Hepatocyte (in vitro differentiated cells): ENCODE results near the gene SRRM4. TPM values are rescaled to one million over a fixed set of nuclear protein-coding genes. Genes with fewer than 3 reads are reported as not detected.

ENCODE experiments used
- DNase-seq: peaks from one replicate; pipeline ENCODE4 v3.0.0-alpha.2; 2016; ENCODE audit warnings: low spot score
- H2AFZ ChIP-seq: fragments of 200-600 bp; sonication (generic); 2 replicates; pipeline ENCODE4 v1.6.0; 2016; ENCODE audit warnings: antibody characterized with exemption, mild to moderate bottlenecking
- H3K27ac ChIP-seq: fragments of 200-600 bp; sonication (generic); 2 replicates; pipeline ENCODE4 v1.5.1; 2016; ENCODE audit warnings: mild to moderate bottlenecking
- H3K27me3 ChIP-seq: fragments of 200-600 bp; sonication (generic); 2 replicates; pipeline ENCODE4 v1.6.1; 2016
- H3K36me3 ChIP-seq: fragments of 200-600 bp; sonication (generic); replicated peaks from 2 replicates; pipeline ENCODE4 v1.5.1; 2016; ENCODE audit warnings: low read depth; ENCODE audit not compliant: insufficient read depth
- H3K4me1 ChIP-seq: fragments of 200-600 bp; sonication (generic); 2 replicates; pipeline ENCODE4 v1.5.1; 2016; ENCODE audit warnings: mild to moderate bottlenecking, moderate library complexity; ENCODE audit not compliant: insufficient read depth
- H3K4me2 ChIP-seq: fragments of 200-600 bp; sonication (generic); 2 replicates; pipeline ENCODE4 v1.6.0; 2016
- H3K4me3 ChIP-seq: fragments of 200-600 bp; sonication (generic); 2 replicates; pipeline ENCODE4 v1.5.1; 2016; ENCODE audit warnings: mild to moderate bottlenecking
- H3K79me2 ChIP-seq: fragments of 200-600 bp; sonication (generic); 2 replicates; pipeline ENCODE4 v1.6.0; 2017; ENCODE audit warnings: mild to moderate bottlenecking
- H3K9me2 ChIP-seq: fragments of 200-600 bp; sonication (generic); replicated peaks from 2 replicates; pipeline ENCODE4 v1.6.0; 2017; ENCODE audit warnings: mild to moderate bottlenecking; ENCODE audit not compliant: insufficient read depth
- H3K9me3 ChIP-seq: fragments of 200-600 bp; sonication (generic); 2 replicates; pipeline ENCODE4 v1.5.1; 2016; ENCODE audit warnings: low read depth, mild to moderate bottlenecking
- H4K20me1 ChIP-seq: fragments of 200-600 bp; sonication (generic); 2 replicates; pipeline ENCODE4 v1.6.0; 2016; ENCODE audit warnings: mild to moderate bottlenecking; ENCODE audit not compliant: insufficient read depth, poor library complexity, severe bottlenecking
- EZH2 ChIP-seq: fragments of 200-600 bp; sonication (generic); IDR thresholded peaks from 2 replicates; pipeline ENCODE4 v1.6.1; 2016; ENCODE audit warnings: antibody characterized with exemption, mild to moderate bottlenecking, borderline replicate concordance
- EZH2phosphoT487 ChIP-seq: fragments of 200-600 bp; sonication (generic); IDR thresholded peaks from one replicate; pipeline ENCODE4 v1.6.1; 2018; ENCODE audit warnings: antibody characterized with exemption, mild to moderate bottlenecking, low read depth, moderate library complexity; ENCODE audit not compliant: unreplicated experiment, severe bottlenecking
- WGBS: methylation state at CpG from one replicate; pipeline ENCODE4 v1.1.6; 2016; ENCODE audit warnings: low lambda C conversion rate; ENCODE audit errors: missing lambda C conversion rate; 5-methylcytosine and 5-hydroxymethylcytosine counted together
- polyA plus RNA-seq: library from polyadenylated mRNA; unstranded; fragments of >200 nt; fragmentation: Nextera tagmentation; extraction: Ambion mirVana; gene quantifications from 2 replicates; pipeline ENCODE4 v1.2.1, GENCODE V29; 2016
- total RNA-seq: library from RNA; depleted of rRNA; stranded (reverse); fragments of >200 nt; gene quantifications from 2 replicates; pipeline ENCODE4 v1.2.3, GENCODE V29; 2014
- TF ChIP-seq, protein P1 (sequence below): fragments of 200-600 bp; sonication (generic); IDR thresholded peaks from 2 replicates; pipeline ENCODE4 v1.5.1; 2016; ENCODE audit warnings: antibody characterized with exemption, mild to moderate bottlenecking; ENCODE audit not compliant: poor library complexity

Gene SRRM4
- total and polyA plus RNA-seq, 2 experiments from 2014 or later: 0.03 to 0.05 TPM

DNA sequence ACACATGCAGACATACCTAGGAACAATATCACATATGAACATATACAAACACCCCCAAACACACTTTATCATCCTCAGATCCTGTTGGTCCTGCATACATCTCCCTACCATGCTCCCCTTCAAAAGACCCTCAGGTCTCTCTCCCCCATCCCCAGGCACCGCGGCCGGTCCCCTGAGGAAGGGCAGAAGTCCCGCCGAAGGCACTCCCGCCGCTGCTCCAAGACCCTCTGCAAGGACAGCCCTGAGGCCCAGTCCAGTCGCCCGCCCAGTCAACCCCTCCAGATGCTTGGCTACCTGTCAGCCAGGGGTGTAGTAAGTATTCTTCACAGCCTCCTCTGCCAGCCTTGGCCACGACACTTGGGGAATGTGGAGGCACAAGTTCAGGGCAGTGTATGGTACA, 149.2 kb downstream of the SRRM4 start:
- Histone ChIP-seq H3K36me3 (no peaks in the 10 kb centered on the region), H2AFZ (no peak overlapping the region), H4K20me1 (no peaks in the 10 kb centered on the region), H3K9me2 (no peaks in the 10 kb centered on the region), H3K4me2 (no peak overlapping the region), H3K9me3 (no peaks in the 10 kb centered on the region), H3K27ac (no peak overlapping the region), H3K79me2 (no peaks in the 10 kb centered on the region), H3K4me1 (no peaks in the 10 kb centered on the region), H3K27me3 (no peaks in the 10 kb centered on the region), H3K4me3 (no peak overlapping the region)
- WGBS: 93% methylated on average over 10 of the region's 10 CpGs
- no peak for TF ChIP-seq EZH2
- TF ChIP-seq, protein P1, sequence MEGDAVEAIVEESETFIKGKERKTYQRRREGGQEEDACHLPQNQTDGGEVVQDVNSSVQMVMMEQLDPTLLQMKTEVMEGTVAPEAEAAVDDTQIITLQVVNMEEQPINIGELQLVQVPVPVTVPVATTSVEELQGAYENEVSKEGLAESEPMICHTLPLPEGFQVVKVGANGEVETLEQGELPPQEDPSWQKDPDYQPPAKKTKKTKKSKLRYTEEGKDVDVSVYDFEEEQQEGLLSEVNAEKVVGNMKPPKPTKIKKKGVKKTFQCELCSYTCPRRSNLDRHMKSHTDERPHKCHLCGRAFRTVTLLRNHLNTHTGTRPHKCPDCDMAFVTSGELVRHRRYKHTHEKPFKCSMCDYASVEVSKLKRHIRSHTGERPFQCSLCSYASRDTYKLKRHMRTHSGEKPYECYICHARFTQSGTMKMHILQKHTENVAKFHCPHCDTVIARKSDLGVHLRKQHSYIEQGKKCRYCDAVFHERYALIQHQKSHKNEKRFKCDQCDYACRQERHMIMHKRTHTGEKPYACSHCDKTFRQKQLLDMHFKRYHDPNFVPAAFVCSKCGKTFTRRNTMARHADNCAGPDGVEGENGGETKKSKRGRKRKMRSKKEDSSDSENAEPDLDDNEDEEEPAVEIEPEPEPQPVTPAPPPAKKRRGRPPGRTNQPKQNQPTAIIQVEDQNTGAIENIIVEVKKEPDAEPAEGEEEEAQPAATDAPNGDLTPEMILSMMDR: no peak
- no peak for TF ChIP-seq EZH2phosphoT487
- no peak for DNase-seq

DNA sequence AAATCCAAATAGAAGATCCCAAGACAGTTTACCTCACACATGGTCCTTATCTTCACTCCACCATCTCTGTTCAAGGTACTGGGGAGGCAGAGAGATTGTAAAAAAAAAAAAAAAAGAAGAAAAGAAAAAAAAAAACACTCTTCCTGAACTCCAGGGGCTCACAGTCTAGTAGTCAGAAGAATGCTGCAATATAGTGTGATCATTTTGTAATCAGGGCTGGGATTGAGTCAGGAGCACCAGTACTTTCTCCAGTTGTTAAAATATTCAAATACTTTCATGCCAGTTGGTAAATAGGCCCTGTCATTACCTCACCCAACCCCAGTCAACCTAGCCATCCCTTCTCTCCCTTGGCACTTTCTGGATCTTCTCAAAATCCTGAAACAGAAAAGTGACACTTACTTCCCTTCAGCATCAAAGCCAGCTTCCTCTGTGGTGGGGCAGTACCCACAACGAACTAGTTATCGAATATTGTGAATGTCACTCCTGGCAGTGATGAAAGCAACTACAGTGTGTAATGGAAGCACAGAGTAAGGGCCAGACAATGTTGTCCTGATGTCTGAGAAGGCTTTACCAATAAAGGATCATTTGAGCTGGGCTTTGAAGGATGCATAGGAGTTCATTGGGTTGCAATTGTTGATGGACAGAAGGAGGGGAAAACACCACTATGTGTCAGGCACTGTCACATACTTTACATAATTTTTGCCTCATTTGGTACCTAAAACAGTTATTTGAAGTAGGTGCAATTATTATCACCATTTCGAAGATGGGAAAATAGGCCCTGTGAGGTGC, 153.1 kb downstream of the SRRM4 start:
- Histone ChIP-seq H3K27ac (no peak overlapping the region), H3K27me3 (no peaks in the 10 kb centered on the region), H2AFZ (no peak overlapping the region), H3K79me2 (no peaks in the 10 kb centered on the region), H3K4me2 (no peak overlapping the region), H4K20me1 (no peaks in the 10 kb centered on the region), H3K4me3 (no peak overlapping the region), H3K9me3 (no peaks in the 10 kb centered on the region), H3K9me2 (no peaks in the 10 kb centered on the region), H3K4me1 (no peaks in the 10 kb centered on the region), H3K36me3 (no peaks in the 10 kb centered on the region)
- TF ChIP-seq EZH2 (no peak), EZH2phosphoT487 (no peak)
- TF ChIP-seq, protein P1: no peak
- 93% methylated on average over 3 of the region's 3 CpGs for WGBS
- DNase-seq: no peak

DNA sequence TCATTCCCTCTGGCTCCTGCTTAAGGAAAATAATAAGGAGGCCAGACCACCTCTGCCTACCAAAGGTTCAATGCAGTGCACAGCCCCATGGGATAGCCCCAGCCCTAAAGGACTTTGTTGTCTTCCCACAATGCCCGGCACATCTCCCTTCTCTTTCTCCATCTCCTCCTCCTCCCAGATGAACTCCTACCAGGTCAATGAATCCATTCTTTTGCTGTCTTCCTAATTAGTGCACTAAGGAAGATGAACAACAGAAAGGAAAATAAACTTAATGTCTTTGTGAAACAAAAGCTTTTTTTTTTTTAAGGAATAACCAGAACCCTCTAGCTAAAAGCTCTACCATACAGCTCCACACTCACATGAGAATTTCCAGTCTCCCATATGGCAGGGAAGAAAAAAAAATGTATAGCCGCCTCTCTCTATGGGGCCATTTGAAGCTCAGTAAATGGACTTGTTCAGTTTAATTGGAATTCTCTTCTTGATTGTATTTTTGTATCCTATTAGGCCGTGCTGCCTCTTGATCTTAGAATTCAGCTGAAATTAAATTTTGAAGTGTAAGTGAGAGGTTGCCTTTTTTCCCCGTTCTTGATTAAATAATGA, 155.6 kb downstream of the SRRM4 start:
- H3K27ac ChIP-seq: no peak overlapping the region
- no peaks in the 10 kb centered on the region for H3K4me1 ChIP-seq
- no peaks in the 10 kb centered on the region for H3K36me3 ChIP-seq
- no peak for DNase-seq
- H4K20me1 ChIP-seq: no peaks in the 10 kb centered on the region
- H3K9me2 ChIP-seq: no peaks in the 10 kb centered on the region
- no peak overlapping the region for H3K4me3 ChIP-seq
- WGBS: 81% methylated on average over 4 of the region's 4 CpGs
- H3K4me2 ChIP-seq: no peak overlapping the region
- no peaks in the 10 kb centered on the region for H3K79me2 ChIP-seq
- no peak overlapping the region for H2AFZ ChIP-seq
- H3K27me3 ChIP-seq: no peaks in the 10 kb centered on the region
- TF ChIP-seq EZH2 (no peak), EZH2phosphoT487 (no peak)
- TF ChIP-seq, protein P1: no peak
- H3K9me3 ChIP-seq: no peaks in the 10 kb centered on the region
